ENCODE measurements around the gene NT5M. TPM values are rescaled to one million over a fixed set of nuclear protein-coding genes. Genes with fewer than 3 reads are reported as not detected.

Gene NT5M
- total and polyA plus RNA-seq, 9 of the 15 experiments (the other 6 are each of a cell fraction or from before 2014, with no cell fraction given): 0.24 to 10.1 (median 3.4) TPM

GRCh38 chr17:17303847-17304490, 796 bp downstream of the NT5M start:
- POLR2A ChIA-PET: interaction anchor here (0.5 to 1.3 kb wide), 4 partner anchors 11 to 1004 kb away, joined by 3 to 4 read pairs (median 3); no protein-coding TSS in a partner anchor
- Histone ChIP-seq H3K36me3 (ENCODE audit: control insufficient read depth, insufficient read depth, low read length) (peaks cover 7% of the 10 kb centered on the region; the same call in 2 of the 3 replicates), H3K4me1 (replicated peaks in 1 of 2; ENCODE audit: control insufficient read depth in 2 of 2, insufficient read depth in 2 of 2, low read length in 2 of 2) (peaks cover 18 to 22% of the 10 kb centered on the region in 2 experiments; a peak in 4 of 5 replicates), H4K20me1 (replicated peaks; ENCODE audit: control insufficient read depth, insufficient read depth, low read length) (no peaks in the 10 kb centered on the region), H3K27ac (ENCODE audit: extremely low read depth, low read depth, low read length) (peak overlapping the region; percentile 89), H3K9ac (ENCODE audit: insufficient read depth in 1 of 2, low read depth in 2 of 2, low read length in 2 of 2) (peak overlapping the region; percentile 85 to 90), H3K79me2 (ENCODE audit: control insufficient read depth, insufficient read depth, low read length) (peaks cover 39% of the 10 kb centered on the region), H3K4me3 (peak overlapping the region; percentile 74), H3K9me1 (ENCODE audit: control insufficient read depth, insufficient read depth, low read length) (no peaks in the 10 kb centered on the region), H3K27me3 (ENCODE audit: control insufficient read depth in 2 of 2, insufficient read depth in 2 of 2, low read length in 2 of 2) (no peaks in the 10 kb centered on the region), H2AFZ (ENCODE audit: low read depth, low read length) (peak overlapping the region; percentile 38; the same call in 1 of the 2 replicates), H3K4me2 (ENCODE audit: insufficient read depth, low read length) (peak overlapping the region; percentile 90), H3K9me3 (replicated peaks; ENCODE audit: control insufficient read depth, insufficient read depth, low read depth, low read length) (no peaks in the 10 kb centered on the region)
- FAIRE-seq (no peak), ATAC-seq (peak; percentile 5), DNase-seq (ENCODE audit: extremely low read depth in 1 of 4, low spot score in 3 of 4) (peak in 1 of 4 experiments; percentile 63)
- 0% methylated on average over 11 of the region's 21 CpGs for WGBS (ENCODE audit: insufficient coverage, low coverage, missing lambda C conversion rate)
- TSS peak; percentile 80 for BruUV-seq (replicated peaks)
- TF ChIP-seq RBM25 (IDR thresholded peaks at IDR 0.05; ENCODE audit: low read depth, low read length, severe bottlenecking) (peak; percentile 67), NRF1 (conservative IDR thresholded peaks at IDR 0.05 in 1 of 2, IDR thresholded peaks at IDR 0.05 in 1 of 2) (peak in 1 of 2 experiments; percentile 19; a peak in 1 of 4 replicates), ZFP36 (IDR thresholded peaks at IDR 0.05; ENCODE audit: low read depth, low read length, partially characterized antibody) (peak; percentile 74), ESRRA (IDR thresholded peaks at IDR 0.05; ENCODE audit: borderline replicate concordance, low read depth) (peak; percentile 76), HDAC2 (IDR thresholded peaks at IDR 0.05) (peak; percentile 17; the same call in 1 of the 2 replicates), MECOM (CRISPR knock-in tag; IDR thresholded peaks at IDR 0.05) (0 out of 2 replicates have a peak, but pooled peaks have one; percentile 18), ZBTB7A (IDR thresholded peaks at IDR 0.05; ENCODE audit: borderline replicate concordance, control insufficient read depth, low read depth, low read length) (peak; percentile 35; the same call in 1 of the 2 replicates), BRD9 (IDR thresholded peaks at IDR 0.05; ENCODE audit: low read depth, partially characterized antibody) (peak; percentile 23), SRSF1 (IDR thresholded peaks at IDR 0.05; ENCODE audit: low read depth, low read length) (no peak), NFRKB (IDR thresholded peaks at IDR 0.05; ENCODE audit: low read depth) (0 out of 2 replicates have a peak, but pooled peaks have one; percentile 36), C11orf30 (IDR thresholded peaks at IDR 0.05; ENCODE audit: low read depth) (no peak), ZNF586 (CRISPR knock-in tag; conservative IDR thresholded peaks at IDR 0.05) (no peak), FOXA1 (IDR thresholded peaks at IDR 0.05; ENCODE audit: borderline replicate concordance) (no peak), NFIC (IDR thresholded peaks at IDR 0.05) (peak; percentile 85), RHOXF2B (CRISPR knock-in tag; conservative IDR thresholded peaks at IDR 0.05) (no peak)
- CTCF ChIA-PET (ENCODE audit: low intra/inter-chr PET ratio): no interaction called here
- in situ Hi-C loops (cut with MboI) (no loop called here), intact Hi-C loops (cut with micrococcal nuclease) (no loop called here)

All from K562 (cell line).